ENCODE data around the gene CCND2. TPM values are rescaled to one million over a fixed set of nuclear protein-coding genes. Genes with fewer than 3 reads are reported as not detected.

Gene CCND2
- total RNA-seq, 4 donors from 2014 or later: 106 to 149 (median 136) TPM

DNA sequence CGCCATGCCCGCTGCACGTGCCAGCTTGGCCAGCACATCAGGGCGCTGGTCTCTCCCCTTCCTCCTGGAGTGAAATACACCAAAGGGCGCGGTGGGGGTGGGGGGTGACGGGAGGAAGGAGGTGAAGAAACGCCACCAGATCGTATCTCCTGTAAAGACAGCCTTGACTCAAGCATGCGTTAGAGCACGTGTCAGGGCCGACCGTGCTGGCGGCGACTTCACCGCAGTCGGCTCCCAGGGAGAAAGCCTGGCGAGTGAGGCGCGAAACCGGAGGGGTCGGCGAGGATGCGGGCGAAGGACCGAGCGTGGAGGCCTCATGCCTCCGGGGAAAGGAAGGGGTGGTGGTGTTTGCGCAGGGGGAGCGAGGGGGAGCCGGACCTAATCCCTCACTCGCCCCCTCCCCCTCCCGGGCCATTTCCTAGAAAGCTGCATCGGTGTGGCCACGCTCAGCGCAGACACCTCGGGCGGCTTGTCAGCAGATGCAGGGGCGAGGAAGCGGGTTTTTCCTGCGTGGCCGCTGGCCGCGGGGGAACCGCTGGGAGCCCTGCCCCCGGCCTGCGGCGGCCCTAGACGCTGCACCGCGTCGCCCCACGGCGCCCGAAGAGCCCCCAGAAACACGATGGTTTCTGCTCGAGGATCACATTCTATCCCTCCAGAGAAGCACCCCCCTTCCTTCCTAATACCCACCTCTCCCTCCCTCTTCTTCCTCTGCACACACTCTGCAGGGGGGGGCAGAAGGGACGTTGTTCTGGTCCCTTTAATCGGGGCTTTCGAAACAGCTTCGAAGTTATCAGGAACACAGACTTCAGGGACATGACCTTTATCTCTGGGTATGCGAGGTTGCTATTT, 914 bp upstream of the CCND2 start:
- TF ChIP-seq CTCF (IDR thresholded peaks at IDR 0.05) (no peak), EP300 (IDR thresholded peaks at IDR 0.05) (no peak)
- peak overlapping the region; percentile 14 to 98 (median 96) for H3K27ac ChIP-seq
- peak; percentile 0 for ATAC-seq
- no peaks in the 10 kb centered on the region for H3K9me3 ChIP-seq
- H3K27me3 ChIP-seq: peaks cover 5% of the 10 kb centered on the region
- H3K36me3 ChIP-seq: peaks cover 0 to 3% of the 10 kb centered on the region in 2 donors
- 0% methylated on average over 5 to 9 of the region's 62 CpGs for WGBS, 2 donors (ENCODE audit: low coverage in 1 of 2)
- peaks cover 0 to 68% (median 30%) of the 10 kb centered on the region in 3 donors for H3K4me1 ChIP-seq
- H3K4me3 ChIP-seq: peak overlapping the region; percentile 92 to 99

DNA sequence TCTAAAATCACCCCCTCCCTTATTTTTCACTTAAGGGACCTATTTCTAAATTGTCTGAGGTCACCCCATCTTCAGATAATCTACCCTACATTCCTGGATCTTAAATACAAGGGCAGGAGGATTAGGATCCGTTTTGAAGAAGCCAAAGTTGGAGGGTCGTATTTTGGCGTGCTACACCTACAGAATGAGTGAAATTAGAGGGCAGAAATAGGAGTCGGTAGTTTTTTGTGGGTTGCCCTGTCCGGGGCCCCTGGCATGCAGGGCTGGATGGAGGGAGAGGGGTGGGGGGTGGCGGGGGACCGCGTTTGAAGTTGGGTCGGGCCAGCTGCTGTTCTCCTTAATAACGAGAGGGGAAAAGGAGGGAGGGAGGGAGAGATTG, 300 bp upstream of the CCND2 start:
- H3K27me3 ChIP-seq: peaks cover 5% of the 10 kb centered on the region
- H3K4me1 ChIP-seq: peaks cover 0 to 70% (median 36%) of the 10 kb centered on the region in 3 donors
- peak overlapping the region in 3 of 4 donors; percentile 94 to 98 (median 97) for H3K27ac ChIP-seq
- TF ChIP-seq POLR2A (IDR thresholded peaks at IDR 0.05): no peak
- no peak for TF ChIP-seq EP300 (IDR thresholded peaks at IDR 0.05)
- WGBS, 2 donors (ENCODE audit: low coverage in 1 of 2): 0% methylated on average over 10 of the region's 10 CpGs
- no peak for ATAC-seq
- no peaks in the 10 kb centered on the region for H3K9me3 ChIP-seq
- H3K4me3 ChIP-seq: peak overlapping the region; percentile 92 to 99
- peaks cover 0 to 8% of the 10 kb centered on the region in 2 donors for H3K36me3 ChIP-seq

- WGBS, 2 donors (ENCODE audit: low coverage in 1 of 2): 0% methylated on average over 13 to 15 of the region's 42 CpGs
- Histone ChIP-seq H3K4me1 (peaks cover 0 to 74% (median 41%) of the 10 kb centered on the region in 3 donors), H3K27ac (peak overlapping the region; percentile 88 to 98 (median 96)), H3K36me3 (peaks cover 0 to 18% of the 10 kb centered on the region in 2 donors), H3K9me3 (no peaks in the 10 kb centered on the region), H3K4me3 (peak overlapping the region; percentile 92 to 99), H3K27me3 (peaks cover 5% of the 10 kb centered on the region)
- TF ChIP-seq POLR2AphosphoS5 (IDR thresholded peaks at IDR 0.05) (no peak), CTCF (IDR thresholded peaks at IDR 0.05) (no peak), POLR2A (IDR thresholded peaks at IDR 0.05) (no peak), EP300 (IDR thresholded peaks at IDR 0.05) (no peak)
- no peak for ATAC-seq
Measured at GRCh38 chr12:4274396-4275015, 944 bp downstream of the CCND2 start.

DNA sequence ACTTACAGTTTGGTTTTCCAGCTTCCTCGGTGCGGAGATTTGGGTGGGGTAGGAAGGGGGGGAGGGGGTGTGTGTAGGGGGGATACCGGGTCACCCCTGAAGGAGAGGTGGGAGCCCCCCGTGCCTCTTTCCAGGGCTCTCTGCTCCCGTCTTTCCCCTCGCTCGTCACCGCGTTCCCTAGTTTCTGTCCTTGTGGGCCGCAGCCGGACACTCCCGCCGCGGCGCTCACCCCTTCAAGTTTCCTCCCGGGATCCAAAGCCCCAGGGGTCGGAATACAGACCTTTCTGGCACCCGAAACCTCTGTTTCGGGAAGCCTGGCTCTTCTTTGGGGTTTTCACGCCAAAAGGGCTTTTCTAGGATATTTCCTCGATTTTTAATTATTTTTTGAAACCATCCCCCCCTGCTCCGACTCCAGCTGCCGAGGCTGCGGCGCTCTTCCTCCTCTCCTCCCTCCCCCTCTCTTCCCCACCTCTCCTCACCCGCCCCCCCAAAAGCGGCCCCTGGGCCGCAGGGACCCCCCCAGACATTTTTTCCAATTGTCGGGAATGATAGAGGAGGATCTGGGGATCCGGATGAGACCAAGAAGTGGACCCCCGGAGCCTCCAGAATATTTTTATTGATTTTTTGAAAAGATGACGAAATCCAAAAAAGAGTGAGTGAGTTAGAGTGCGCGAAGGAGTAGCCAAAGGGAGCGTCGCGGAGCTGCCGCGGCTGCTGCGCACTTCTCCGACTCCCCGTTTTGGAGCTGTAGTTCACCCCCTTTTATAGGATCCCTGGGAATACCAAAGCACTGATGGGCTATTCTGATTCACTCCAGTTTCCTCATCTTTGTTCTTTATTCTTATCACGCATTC, 1.7 kb downstream of the CCND2 start:
- Histone ChIP-seq H3K4me1 (peaks cover 2 to 74% (median 40%) of the 10 kb centered on the region in 3 donors), H3K27me3 (peaks cover 5% of the 10 kb centered on the region), H3K4me3 (peak overlapping the region; percentile 92 to 99), H3K9me3 (no peaks in the 10 kb centered on the region), H3K36me3 (peaks cover 0 to 25% of the 10 kb centered on the region in 2 donors), H3K27ac (peak overlapping the region; percentile 88 to 98 (median 96))
- peak in 1 of 2 donors; percentile 5 for TF ChIP-seq POLR2A (IDR thresholded peaks at IDR 0.05)
- TF ChIP-seq EP300 (IDR thresholded peaks at IDR 0.05): no peak
- TF ChIP-seq POLR2AphosphoS5 (IDR thresholded peaks at IDR 0.05): peak; percentile 71
- no peak for ATAC-seq
- WGBS, 2 donors (ENCODE audit: low coverage in 1 of 2): 0 to 3% methylated on average over 8 to 30 of the region's 43 CpGs

DNA sequence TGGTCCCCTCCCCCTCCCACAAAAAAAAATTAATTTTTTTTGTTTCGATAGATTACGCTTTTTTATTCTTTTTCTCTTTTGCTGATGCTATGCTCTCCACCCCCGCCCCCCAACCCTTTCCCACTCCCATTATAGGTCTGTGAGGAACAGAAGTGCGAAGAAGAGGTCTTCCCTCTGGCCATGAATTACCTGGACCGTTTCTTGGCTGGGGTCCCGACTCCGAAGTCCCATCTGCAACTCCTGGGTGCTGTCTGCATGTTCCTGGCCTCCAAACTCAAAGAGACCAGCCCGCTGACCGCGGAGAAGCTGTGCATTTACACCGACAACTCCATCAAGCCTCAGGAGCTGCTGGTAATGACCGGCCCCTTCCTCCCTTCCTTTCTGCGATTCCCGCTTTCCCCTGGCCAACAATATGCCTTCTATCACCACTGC, 2.3 kb downstream of the CCND2 start:
- peaks cover 5% of the 10 kb centered on the region for H3K27me3 ChIP-seq
- H3K36me3 ChIP-seq: peaks cover 0 to 28% of the 10 kb centered on the region in 2 donors
- peaks cover 5 to 74% (median 46%) of the 10 kb centered on the region in 3 donors for H3K4me1 ChIP-seq
- no peak for ATAC-seq
- H3K4me3 ChIP-seq: peak overlapping the region; percentile 92 to 99
- WGBS, 2 donors (ENCODE audit: low coverage in 1 of 2): 12% methylated on average over 13 of the region's 14 CpGs; no CpG with 5 or more reads in 1 of the 2 donors
- peak overlapping the region; percentile 88 to 98 (median 96) for H3K27ac ChIP-seq
- no peaks in the 10 kb centered on the region for H3K9me3 ChIP-seq
- TF ChIP-seq POLR2A (IDR thresholded peaks at IDR 0.05) (no peak), CTCF (IDR thresholded peaks at IDR 0.05) (no peak), POLR2AphosphoS5 (IDR thresholded peaks at IDR 0.05) (peak; percentile 46), EP300 (IDR thresholded peaks at IDR 0.05) (no peak)
